HG02571 (cell line): ENCODE results near the gene WSCD2.
"Not testable (repeated sequence)": the region's sequence is repeated elsewhere in the genome, so short reads cannot be mapped to it uniquely, and the experiment has no call there.

Source experiments
- ATAC-seq: cut with Tn5 transposase; IDR thresholded peaks from one replicate; pipeline ENCODE4 v1.9.1; 2021; ENCODE audit warnings: mild to moderate bottlenecking, moderate library complexity; ENCODE audit not compliant: unreplicated experiment

WSCD2 gene

GRCh38 chr12:108193493-108193892 lies 64.4 kb downstream of the WSCD2 start:
- no peak for ATAC-seq

- no peak for ATAC-seq
Measured at GRCh38 chr12:108193917-108194316, 64.8 kb downstream of the WSCD2 start.

GRCh38 chr12:108194585-108194984 lies 65.5 kb downstream of the WSCD2 start:
- no peak for ATAC-seq

- no peak for ATAC-seq
Measured at GRCh38 chr12:108196319-108196718, 67.2 kb downstream of the WSCD2 start.

- no peak for ATAC-seq
Measured at GRCh38 chr12:108196921-108197320, 67.8 kb downstream of the WSCD2 start.

GRCh38 chr12:108198043-108198442 lies 69.0 kb downstream of the WSCD2 start:
- ATAC-seq: no peak

- ATAC-seq: no peak
Measured at GRCh38 chr12:108199106-108199505, 70.0 kb downstream of the WSCD2 start.

DNA sequence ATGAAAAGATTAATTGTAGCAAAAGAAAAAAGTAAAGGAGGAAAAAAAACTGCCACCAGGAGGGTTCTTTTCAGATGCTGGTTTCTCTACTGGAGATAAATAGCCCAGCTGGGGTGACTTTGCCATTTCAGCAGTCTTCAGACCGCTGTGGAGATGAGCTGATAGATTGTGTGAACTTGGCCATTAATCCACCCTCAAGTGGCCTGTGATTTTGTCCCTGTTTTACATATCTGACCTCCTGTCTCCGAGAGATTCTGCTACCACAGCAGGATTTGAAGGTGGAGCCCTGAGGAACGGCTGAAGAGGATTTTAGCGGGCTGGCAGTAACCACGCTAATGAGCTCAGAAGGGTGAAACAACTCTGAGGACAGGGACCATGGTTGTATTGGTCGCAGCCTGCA lies 72.7 kb downstream of the WSCD2 start:
- ATAC-seq: no peak

- ATAC-seq: no peak
Measured at GRCh38 chr12:108204117-108204987, 75.3 kb downstream of the WSCD2 start.

GRCh38 chr12:108205864-108206263 lies 76.8 kb downstream of the WSCD2 start:
- no peak for ATAC-seq

GRCh38 chr12:108207791-108208730 lies 79.0 kb downstream of the WSCD2 start:
- no peak for ATAC-seq

DNA sequence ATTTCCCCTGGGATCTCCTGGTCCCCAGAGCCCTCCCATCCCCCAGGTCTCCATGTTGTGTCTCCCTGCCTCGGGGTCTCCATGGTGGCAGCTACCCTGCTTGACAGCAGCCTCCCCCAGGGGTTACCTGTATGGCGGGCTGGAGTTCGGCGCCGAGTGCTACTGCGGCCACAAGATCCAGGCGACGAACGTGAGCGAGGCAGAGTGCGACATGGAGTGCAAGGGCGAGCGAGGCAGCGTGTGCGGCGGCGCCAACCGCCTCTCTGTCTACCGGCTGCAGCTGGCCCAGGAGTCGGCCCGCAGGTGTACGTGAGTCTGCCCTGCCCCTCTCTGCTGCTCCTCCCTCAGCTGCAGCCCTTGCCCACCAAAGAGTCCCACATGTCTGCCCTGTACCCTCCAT lies 80.9 kb downstream of the WSCD2 start:
- no peak for ATAC-seq

- no peak for ATAC-seq
Measured at GRCh38 chr12:108211157-108211556, 82.1 kb downstream of the WSCD2 start.

DNA sequence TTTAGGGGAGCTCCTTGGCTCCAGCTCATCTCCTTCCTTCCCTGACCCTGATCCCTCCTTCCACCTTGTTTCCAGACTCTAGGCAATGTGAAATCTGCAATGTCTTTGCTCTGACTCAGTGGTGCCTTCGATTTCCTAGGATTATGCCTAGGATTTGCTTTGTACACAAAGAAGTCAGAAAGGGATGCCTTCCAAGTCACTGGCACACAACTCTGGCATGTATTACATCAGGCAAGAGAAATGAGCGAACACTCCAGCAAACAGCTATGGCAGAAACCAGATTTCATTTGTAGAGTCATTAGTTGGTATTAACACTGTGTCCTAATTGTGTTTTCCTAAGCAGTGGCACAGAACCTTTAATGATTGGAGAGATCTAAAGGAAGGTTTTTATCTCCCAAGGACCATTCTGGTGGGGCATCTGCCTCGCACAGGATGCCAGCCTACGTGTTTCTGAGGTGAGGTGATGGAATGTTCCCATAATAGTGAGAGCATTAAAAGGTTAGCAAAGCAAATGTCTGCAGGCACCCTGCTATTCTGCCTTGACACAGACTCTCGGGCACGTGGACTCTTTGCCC lies 84.9 kb downstream of the WSCD2 start:
- ATAC-seq: no peak

DNA sequence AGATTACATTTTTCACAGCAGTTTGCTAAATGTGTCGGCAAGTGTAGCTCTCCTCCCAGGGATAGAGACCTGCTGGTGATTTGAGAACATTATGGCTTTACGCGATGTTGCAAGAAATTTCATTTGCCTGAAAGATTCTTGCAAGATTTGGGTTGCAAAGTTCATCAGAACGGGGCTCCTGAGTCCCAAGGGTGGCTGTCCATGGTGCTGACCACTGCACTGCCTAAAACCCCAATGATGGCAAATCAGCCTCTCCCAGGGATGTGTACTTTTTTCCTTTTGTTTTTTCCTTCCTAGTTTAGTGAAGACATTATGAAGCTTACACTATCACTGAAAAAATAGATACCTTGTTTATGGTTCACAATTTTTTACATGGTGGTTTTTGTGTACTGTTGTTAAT lies 85.4 kb downstream of the WSCD2 start:
- no peak for ATAC-seq

- ATAC-seq: no peak
Measured at GRCh38 chr12:108215458-108215857, 86.4 kb downstream of the WSCD2 start.

GRCh38 chr12:108218921-108219320 lies 89.8 kb downstream of the WSCD2 start:
- no peak for ATAC-seq

DNA sequence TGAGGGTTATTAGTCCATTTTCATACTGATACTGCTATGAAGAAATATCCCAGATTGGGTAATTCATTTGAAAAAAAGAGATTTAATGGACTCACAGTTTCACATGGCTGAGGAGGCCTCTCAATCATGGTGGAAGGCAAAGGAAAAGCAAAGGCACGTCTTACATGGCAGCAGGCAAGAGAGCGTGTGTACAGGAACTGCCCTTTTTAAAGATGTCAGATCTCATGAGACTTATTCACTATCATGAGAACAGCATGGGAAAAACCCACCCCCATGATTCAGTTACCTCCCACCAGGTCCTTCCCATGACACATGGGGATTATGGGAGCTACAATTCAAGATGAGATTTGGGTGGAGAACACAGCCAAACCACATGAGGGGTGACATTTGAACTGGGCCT lies 96.0 kb downstream of the WSCD2 start:
- ATAC-seq: not testable (repeated sequence)

GRCh38 chr12:108226866-108227265 lies 97.8 kb downstream of the WSCD2 start:
- no peak for ATAC-seq

DNA sequence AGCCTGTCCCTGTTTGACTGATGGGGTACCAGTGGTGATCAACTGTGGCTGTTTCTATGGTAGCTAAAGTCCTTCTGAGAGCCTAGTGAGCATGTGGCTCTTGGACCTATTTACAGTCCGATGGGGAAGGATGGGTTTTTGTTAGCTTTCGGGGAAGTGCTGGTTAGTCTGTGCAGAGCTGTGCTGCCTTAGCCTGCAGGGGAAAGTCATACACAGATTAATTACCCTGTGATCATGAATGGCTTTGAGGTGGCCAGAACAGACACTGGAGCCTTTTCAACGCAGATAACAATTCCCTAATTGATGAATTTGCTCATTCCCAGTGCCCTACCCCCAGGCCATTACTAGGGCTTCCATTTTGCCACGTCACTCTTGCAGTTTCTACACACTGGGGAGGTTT lies 99.7 kb downstream of the WSCD2 start:
- no peak for ATAC-seq

- ATAC-seq: no peak
Measured at GRCh38 chr12:108231109-108231905, 102.2 kb downstream of the WSCD2 start.
